AG04449 (cell line): Measurements from ENCODE around the gene PRXL2C.

Experiments
- CTCF ChIA-PET: fragments of 350-600 bp; formaldehyde crosslinking; extraction: SDS; loops from one replicate; lab custom pipeline; 2021; ENCODE audit warnings: antibody characterized with exemption; lab: Yijun Ruan, JAX
- POLR2A ChIA-PET: fragments of 400-600, 350-600 bp; formaldehyde crosslinking; extraction: SDS; loops from one replicate; lab custom pipeline; 2020; ENCODE audit warnings: antibody characterized with exemption, inconsistent platforms; lab: Yijun Ruan, JAX
- DNase-seq: peaks from one replicate; pipeline ENCODE4 v3.0.0-alpha.2; 2010; ENCODE audit warnings: low read depth, low spot score
- H3K4me3 ChIP-seq: 2 replicates; pipeline ENCODE4 v1.5.1; 2011; ENCODE audit warnings: low read depth, mild to moderate bottlenecking, control low read depth, low read length
- TF ChIP-seq, protein P1 (sequence below): IDR thresholded peaks from one replicate; pipeline ENCODE4 v1.5.1; 2011; ENCODE audit warnings: mild to moderate bottlenecking, moderate library complexity, low read length, control low read depth, inconsistent platforms; ENCODE audit not compliant: insufficient read depth; ENCODE audit errors: missing control alignments

The PRXL2C gene

DNA sequence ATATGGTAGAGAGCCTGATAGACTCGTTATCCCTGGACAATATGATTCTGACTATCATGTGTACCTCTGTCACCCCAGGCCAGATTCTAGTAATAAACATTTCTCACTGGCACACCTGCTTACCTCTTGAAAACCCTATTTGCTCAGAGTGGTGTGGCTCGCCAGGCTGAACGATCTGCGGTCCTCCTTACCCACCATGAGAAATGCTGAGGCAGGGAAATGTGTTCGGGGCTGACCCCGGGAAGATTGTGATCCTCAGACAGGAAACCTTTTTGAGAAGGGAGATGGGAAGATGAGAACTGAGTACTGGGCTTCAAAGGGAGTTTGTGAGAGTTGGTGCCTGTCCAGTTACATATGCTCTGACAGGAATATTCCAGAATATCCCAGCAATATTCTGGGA is 10.7 kb upstream of the PRXL2C start:
- POLR2A ChIA-PET: no interaction called here
- DNase-seq: no peak
- TF ChIP-seq, protein P1, sequence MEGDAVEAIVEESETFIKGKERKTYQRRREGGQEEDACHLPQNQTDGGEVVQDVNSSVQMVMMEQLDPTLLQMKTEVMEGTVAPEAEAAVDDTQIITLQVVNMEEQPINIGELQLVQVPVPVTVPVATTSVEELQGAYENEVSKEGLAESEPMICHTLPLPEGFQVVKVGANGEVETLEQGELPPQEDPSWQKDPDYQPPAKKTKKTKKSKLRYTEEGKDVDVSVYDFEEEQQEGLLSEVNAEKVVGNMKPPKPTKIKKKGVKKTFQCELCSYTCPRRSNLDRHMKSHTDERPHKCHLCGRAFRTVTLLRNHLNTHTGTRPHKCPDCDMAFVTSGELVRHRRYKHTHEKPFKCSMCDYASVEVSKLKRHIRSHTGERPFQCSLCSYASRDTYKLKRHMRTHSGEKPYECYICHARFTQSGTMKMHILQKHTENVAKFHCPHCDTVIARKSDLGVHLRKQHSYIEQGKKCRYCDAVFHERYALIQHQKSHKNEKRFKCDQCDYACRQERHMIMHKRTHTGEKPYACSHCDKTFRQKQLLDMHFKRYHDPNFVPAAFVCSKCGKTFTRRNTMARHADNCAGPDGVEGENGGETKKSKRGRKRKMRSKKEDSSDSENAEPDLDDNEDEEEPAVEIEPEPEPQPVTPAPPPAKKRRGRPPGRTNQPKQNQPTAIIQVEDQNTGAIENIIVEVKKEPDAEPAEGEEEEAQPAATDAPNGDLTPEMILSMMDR: no peak
- H3K4me3 ChIP-seq: no peak overlapping the region
- CTCF ChIA-PET: interaction anchor here (1.2 to 8.2 kb wide), 9 partner anchors 9 to 433 kb away, joined by 3 to 190 read pairs (median 8); partner anchors contain the start of genes HABP4 and SLC35D2

DNA sequence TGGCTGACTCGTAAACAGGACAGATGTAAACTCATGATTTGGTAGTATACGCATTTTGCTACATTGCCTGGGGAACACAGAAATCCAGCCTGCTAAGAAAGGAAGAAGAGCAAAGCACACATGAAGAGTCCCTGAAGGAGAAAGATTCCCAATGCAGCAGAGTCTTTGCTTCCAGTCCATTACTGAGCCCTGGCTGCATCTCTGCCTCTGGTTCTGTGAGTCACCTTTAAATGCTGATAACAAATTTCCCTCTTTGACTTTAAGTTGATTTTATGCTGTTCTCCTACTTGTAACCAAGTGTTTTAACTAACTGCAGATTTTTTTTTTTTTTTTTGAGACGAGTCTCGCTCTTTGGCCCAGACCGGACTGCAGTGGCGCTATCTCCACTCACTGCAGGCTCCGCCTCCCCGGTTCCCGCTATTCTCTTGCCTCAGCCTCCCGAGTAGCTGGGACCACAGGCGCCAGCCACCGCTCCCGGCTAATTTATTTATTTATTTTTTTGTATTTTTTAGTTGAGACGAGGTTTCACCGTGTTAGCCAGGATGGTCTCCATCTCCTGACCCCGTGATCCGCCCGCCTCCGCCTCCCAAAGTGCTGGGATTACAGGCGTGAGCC is 8.5 kb upstream of the PRXL2C start:
- DNase-seq: no peak
- ChIA-PET CTCF (interaction anchor here (1.2 to 8.2 kb wide), 2 partner anchors 336 to 337 kb away, joined by 4 to 190 read pairs; no protein-coding TSS in a partner anchor), POLR2A (no interaction called here)
- TF ChIP-seq, protein P1: no peak
- H3K4me3 ChIP-seq: no peak overlapping the region

GRCh38 chr9:96661711-96662110 is 6.6 kb upstream of the PRXL2C start:
- TF ChIP-seq, protein P1: no peak
- H3K4me3 ChIP-seq: no peak overlapping the region
- ChIA-PET CTCF (interaction anchor here (1.2 to 2.4 kb wide), 2 partner anchors 333 to 344 kb away, joined by 5 to 7 read pairs; no protein-coding TSS in a partner anchor), POLR2A (no interaction called here)
- DNase-seq: no peak

GRCh38 chr9:96660692-96661248 is 5.7 kb upstream of the PRXL2C start:
- TF ChIP-seq, protein P1: no peak
- ChIA-PET CTCF (interaction anchor here (1.0 to 2.4 kb wide), 5 partner anchors 10 to 343 kb away, joined by 3 to 7 read pairs (median 4); no protein-coding TSS in a partner anchor), POLR2A (no interaction called here)
- no peak for DNase-seq
- no peak overlapping the region for H3K4me3 ChIP-seq

GRCh38 chr9:96654450-96655197 is 493 bp downstream of the PRXL2C start:
- peak overlapping the region; percentile 68 for H3K4me3 ChIP-seq
- CTCF ChIA-PET: interaction anchor here (0.9 to 5.6 kb wide), 7 partner anchors 13 to 338 kb away, joined by 3 to 23 read pairs (median 3); no protein-coding TSS in a partner anchor
- TF ChIP-seq, protein P1: peak; percentile 8
- DNase-seq: no peak
- POLR2A ChIA-PET: interaction anchor here (0.6 kb wide), 1 partner anchor 141 kb away, joined by 3 read pairs; no protein-coding TSS in a partner anchor
